H9 (cell line): ENCODE measurements around the gene AFF2. TPM values are rescaled to one million over a fixed set of nuclear protein-coding genes. Genes with fewer than 3 reads are reported as not detected.

Experiments
- DNase-seq: peaks from one replicate; pipeline ENCODE4 v3.0.0-alpha.2; 2017
- H2AFZ ChIP-seq: one replicate; pipeline ENCODE4 v1.6.1; 2013; ENCODE audit warnings: mild to moderate bottlenecking, low read length, control low read depth, moderate library complexity
- H2AK5ac ChIP-seq: 2 replicates; pipeline ENCODE4 v1.6.1; 2013; ENCODE audit warnings: low read length, control low read depth, mixed read lengths; ENCODE audit not compliant: insufficient read length
- H2BK120ac ChIP-seq: one replicate; pipeline ENCODE4 v1.6.1; 2013; ENCODE audit warnings: low read depth, mild to moderate bottlenecking, low read length, control low read depth, inconsistent platforms; ENCODE audit not compliant: poor library complexity, severe bottlenecking
- H2BK12ac ChIP-seq: 2 replicates; pipeline ENCODE4 v1.6.1; 2013; ENCODE audit warnings: low read length, control low read depth, mixed read lengths, low read depth; ENCODE audit not compliant: insufficient read length
- H2BK15ac ChIP-seq: 2 replicates; pipeline ENCODE4 v1.6.1; 2013; ENCODE audit warnings: low read depth, low read length, control low read depth
- H2BK20ac ChIP-seq: one replicate; pipeline ENCODE4 v1.6.1; 2013; ENCODE audit warnings: low read depth, mild to moderate bottlenecking, low read length, control low read depth, inconsistent platforms; ENCODE audit not compliant: poor library complexity, severe bottlenecking
- H2BK5ac ChIP-seq: 2 replicates; pipeline ENCODE4 v1.6.1; 2013; ENCODE audit warnings: low read length, control low read depth, mixed read lengths; ENCODE audit not compliant: insufficient read length
- H3K14ac ChIP-seq: 2 replicates; pipeline ENCODE4 v1.6.1; 2013; ENCODE audit warnings: low read length, control low read depth; ENCODE audit not compliant: insufficient read depth
- H3K18ac ChIP-seq: 2 replicates; pipeline ENCODE4 v1.6.1; 2013; ENCODE audit warnings: low read depth, mild to moderate bottlenecking, mixed read lengths, low read length, control low read depth; ENCODE audit not compliant: insufficient read length
- H3K23ac ChIP-seq: 2 replicates; pipeline ENCODE4 v1.6.1; 2013; ENCODE audit warnings: low read length, control low read depth, mixed read lengths, low read depth; ENCODE audit not compliant: insufficient read length
- H3K23me2 ChIP-seq: 2 replicates; pipeline ENCODE4 v1.6.1; 2013; ENCODE audit warnings: low read depth, mild to moderate bottlenecking, mixed read lengths, low read length, control low read depth; ENCODE audit not compliant: insufficient read length, poor library complexity, severe bottlenecking
- H3K27ac ChIP-seq: 2 replicates; pipeline ENCODE4 v1.5.1; 2013; ENCODE audit warnings: low read length, control low read depth, mixed read lengths, low read depth; ENCODE audit not compliant: insufficient read length
- H3K27me3 ChIP-seq: 2 replicates; pipeline ENCODE4 v1.6.1; 2013; ENCODE audit warnings: low read length, control low read depth, inconsistent platforms; ENCODE audit not compliant: insufficient read depth
- H3K4ac ChIP-seq: 2 replicates; pipeline ENCODE4 v1.6.1; 2013; ENCODE audit warnings: low read depth, mild to moderate bottlenecking, control low read depth, inconsistent platforms, low read length, moderate library complexity
- H3K4me1 ChIP-seq: 2 replicates; pipeline ENCODE4 v1.6.1; 2013; ENCODE audit warnings: low read length, control low read depth, inconsistent platforms; ENCODE audit not compliant: insufficient read depth
- H3K4me2 ChIP-seq: 2 replicates; pipeline ENCODE4 v1.6.1; 2013; ENCODE audit warnings: low read length, control low read depth, mixed read lengths; ENCODE audit not compliant: insufficient read length, insufficient read depth
- H3K56ac ChIP-seq: 2 replicates; pipeline ENCODE4 v1.6.1; 2013; ENCODE audit warnings: low read depth, mild to moderate bottlenecking, mixed read lengths, low read length, control low read depth; ENCODE audit not compliant: insufficient read length
- H3K79me1 ChIP-seq: 2 replicates; pipeline ENCODE4 v1.6.1; 2013; ENCODE audit warnings: low read depth, mild to moderate bottlenecking, moderate library complexity, low read length, control low read depth, inconsistent platforms; ENCODE audit not compliant: insufficient read depth, poor library complexity, severe bottlenecking
- H3K79me2 ChIP-seq: 2 replicates; pipeline ENCODE4 v1.6.1; 2013; ENCODE audit warnings: low read length, control low read depth, inconsistent platforms; ENCODE audit not compliant: insufficient read depth
- H3K9ac ChIP-seq: 2 replicates; pipeline ENCODE4 v1.6.1; 2013; ENCODE audit warnings: low read length, control low read depth, mixed read lengths; ENCODE audit not compliant: insufficient read length; ENCODE audit errors: extremely low read depth
- H3K9me3 ChIP-seq: one replicate; pipeline ENCODE4 v1.6.1; 2013; ENCODE audit warnings: low read depth, low read length, inconsistent platforms; ENCODE audit not compliant: control insufficient read depth
- H3T11ph ChIP-seq: one replicate; pipeline ENCODE4 v1.6.1; 2013; ENCODE audit warnings: mild to moderate bottlenecking, low read length, control low read depth, inconsistent platforms
- H4K20me1 ChIP-seq: one replicate; pipeline ENCODE4 v1.6.1; 2013; ENCODE audit not compliant: control insufficient read depth, insufficient read length, insufficient read depth
- H4K5ac ChIP-seq: 2 replicates; pipeline ENCODE4 v1.6.1; 2013; ENCODE audit warnings: low read depth, mild to moderate bottlenecking, mixed read lengths, low read length, control low read depth; ENCODE audit not compliant: insufficient read length
- H4K8ac ChIP-seq: replicated peaks from 2 replicates; pipeline ENCODE4 v1.6.1; 2013; ENCODE audit warnings: low read length, control low read depth, mixed read lengths, low read depth; ENCODE audit not compliant: insufficient read length
- H4K91ac ChIP-seq: 2 replicates; pipeline ENCODE4 v1.6.1; 2013; ENCODE audit warnings: low read depth, mild to moderate bottlenecking, moderate library complexity, mixed read lengths, low read length, control low read depth; ENCODE audit not compliant: insufficient read length
- H3K27ac Mint-ChIP-seq, 3 experiments: 2 replicates in 2 of 3; 3 replicates in 1 of 3; pipeline ENCODE4 v1.8.0; 2020 to 2021; ENCODE audit warnings: mixed read lengths in 3 of 3, mild to moderate bottlenecking in 1 of 3, moderate library complexity in 1 of 3
- H3K27me3 Mint-ChIP-seq: 2 replicates; pipeline ENCODE4 v1.8.0; 2021; ENCODE audit warnings: low read depth, mild to moderate bottlenecking, moderate library complexity, mixed read lengths
- H3K36me3 Mint-ChIP-seq, 3 experiments: 2 replicates in 2 of 3; 3 replicates in 1 of 3; pipeline ENCODE4 v1.8.0; 2020 to 2021; ENCODE audit warnings: low read depth in 3 of 3, mixed read lengths in 3 of 3; ENCODE audit not compliant: insufficient read depth in 1 of 3
- H3K4me1 Mint-ChIP-seq, 2 experiments: 2 replicates each; pipeline ENCODE4 v1.8.0; 2020; ENCODE audit warnings: mixed read lengths in 2 of 2
- H3K4me3 Mint-ChIP-seq, 2 experiments: 2 replicates in 1 of 2; 3 replicates in 1 of 2; pipeline ENCODE4 v1.8.0; 2020 to 2021; ENCODE audit warnings: mild to moderate bottlenecking in 2 of 2, mixed read lengths in 2 of 2, moderate library complexity in 1 of 2
- H3K9me3 Mint-ChIP-seq, 2 experiments: 2 replicates in 1 of 2; 3 replicates in 1 of 2; pipeline ENCODE4 v1.8.0; 2020; ENCODE audit warnings: mild to moderate bottlenecking in 2 of 2, mixed read lengths in 2 of 2, moderate library complexity in 1 of 2
- CTCF ChIP-seq: fragments of 200-600 bp; sonication (generic); conservative IDR thresholded peaks from 3 replicates; pipeline ENCODE4 v1.8.0; 2021; ENCODE audit warnings: antibody characterized with exemption, mild to moderate bottlenecking
- WGBS: extraction: QIAGEN DNeasy Blood & Tissue Kit; methylation state at CpG from one replicate; pipeline ENCODE4 v1.1.7; 2013; ENCODE audit warnings: missing lambda C conversion rate, low lambda C conversion rate, mixed read lengths; ENCODE audit not compliant: insufficient read length; ENCODE audit errors: extremely low coverage; 5-methylcytosine and 5-hydroxymethylcytosine counted together
- total RNA-seq: library from RNA; stranded (reverse); gene quantifications from 2 replicates; pipeline ENCODE4 v1.2.1, GENCODE V29; 2021

The AFF2 gene
- total RNA-seq, 1 experiment from 2014 or later, result 14.6 TPM

- no peak for DNase-seq
- peaks cover 31 to 54% of the 10 kb centered on the region in 2 experiments for H3K9me3 Mint-ChIP-seq
- Histone ChIP-seq H3K27ac (no peak overlapping the region), H2BK120ac (no peak overlapping the region), H3K56ac (no peak overlapping the region), H2BK12ac (no peak overlapping the region), H4K5ac (no peak overlapping the region), H3K4me1 (peaks cover 3% of the 10 kb centered on the region), H3K18ac (no peak overlapping the region), H2BK5ac (no peak overlapping the region), H3K27me3 (no peaks in the 10 kb centered on the region), H4K91ac (no peak overlapping the region), H4K8ac (no peak overlapping the region), H2AK5ac (no peak overlapping the region), H3K4me2 (no peak overlapping the region), H3K14ac (no peak overlapping the region), H2BK15ac (no peak overlapping the region), H3T11ph (no peak overlapping the region), H3K79me2 (no peaks in the 10 kb centered on the region), H3K9me3 (peaks cover 27% of the 10 kb centered on the region), H3K23ac (no peak overlapping the region), H2BK20ac (no peak overlapping the region), H3K79me1 (no peaks in the 10 kb centered on the region), H3K23me2 (no peaks in the 10 kb centered on the region), H3K9ac (no peak overlapping the region), H4K20me1 (no peaks in the 10 kb centered on the region), H2AFZ (no peak overlapping the region), H3K4ac (no peak overlapping the region)
- no peak for TF ChIP-seq CTCF
- peaks cover 0 to 4% (median 0%) of the 10 kb centered on the region in 3 experiments; a peak in 1 of 7 replicates for H3K36me3 Mint-ChIP-seq
- no peaks in the 10 kb centered on the region for H3K27me3 Mint-ChIP-seq
- peaks cover 7 to 8% of the 10 kb centered on the region in 2 experiments; a peak in 2 of 4 replicates for H3K4me1 Mint-ChIP-seq
- H3K27ac Mint-ChIP-seq, result no peak overlapping the region
- no CpG with 5 or more reads among the region's 3 CpGs for WGBS
- no peak overlapping the region for H3K4me3 Mint-ChIP-seq
Observed at GRCh38 chrX:148574237-148574973, 74.0 kb downstream of the AFF2 start.
